Stomach (tissue), 9 donors: ENCODE results near the gene PIWIL4. TPM values are rescaled to one million over a fixed set of nuclear protein-coding genes. Genes with fewer than 3 reads are reported as not detected.

Experiments
- DNase-seq, 2 donors: peaks; one replicate each; pipeline versions ENCODE4 v3.0.0 to v3.0.0-alpha.2; 2013 to 2019
- H3K27ac ChIP-seq, 5 donors: fragments of 200-600 bp in 4 of 5; sonication (generic) in 4 of 5; one replicate each; pipeline ENCODE4 v1.5.1; 2013 to 2019; ENCODE audit warnings: mild to moderate bottlenecking in 1 of 5, moderate library complexity in 1 of 5
- H3K27me3 ChIP-seq, 3 donors: fragments of 200-600 bp; sonication (generic); one replicate each; pipeline ENCODE4 v1.5.1; 2017 to 2019; ENCODE audit warnings: mixed run types in 1 of 3
- H3K36me3 ChIP-seq, 4 donors: fragments of 200-600 bp; sonication (generic); 1 replicate in 3 of 4; 2 replicates in 1 of 4; pipeline ENCODE4 v1.5.1; 2016 to 2019
- H3K4me1 ChIP-seq, 4 donors: fragments of 200-600 bp; sonication (generic); one replicate each; pipeline ENCODE4 v1.5.1; 2016 to 2019
- H3K4me3 ChIP-seq, 4 donors: fragments of 200-600 bp; sonication (generic) in 3 of 4; one replicate each; pipeline ENCODE4 v1.5.1; 2016 to 2019; ENCODE audit warnings: mild to moderate bottlenecking in 1 of 4
- H3K9me3 ChIP-seq, 4 donors: fragments of 200-600 bp; sonication (generic); one replicate each; pipeline ENCODE4 v1.5.1; 2016 to 2019
- CTCF ChIP-seq, 7 experiments: fragments of 450-650 bp in 4 of 7; fragments of 200-600 bp in 3 of 7; sonication (generic) in 3 of 7; IDR thresholded peaks; one replicate each; pipeline ENCODE4 v1.5.1; 2016 to 2019; ENCODE audit warnings: antibody characterized with exemption in 7 of 7, control low read depth in 2 of 7, mild to moderate bottlenecking in 1 of 7
- EP300 ChIP-seq: sonication (generic); formaldehyde crosslinking; IDR thresholded peaks from one replicate; pipeline ENCODE4 v1.6.1; 2017; ENCODE audit warnings: antibody characterized with exemption
- POLR2A ChIP-seq, 4 donors: fragments of 450-650 bp; IDR thresholded peaks; one replicate each; pipeline ENCODE4 v1.6.1; 2016; ENCODE audit warnings: antibody characterized with exemption in 4 of 4, control low read depth in 2 of 4, mild to moderate bottlenecking in 1 of 4, moderate library complexity in 1 of 4
- POLR2AphosphoS5 ChIP-seq, 3 donors: sonication (generic); formaldehyde crosslinking; IDR thresholded peaks; one replicate each; pipeline ENCODE4 v1.6.1; 2016; ENCODE audit warnings: antibody characterized with exemption in 3 of 3
- WGBS, 5 donors: extraction: QIAGEN DNeasy Blood & Tissue Kit in 3 of 5; methylation state at CpG; one replicate each; pipeline versions ENCODE4 v1.1.5 to v1.1.7; 2013 to 2018; 5-methylcytosine and 5-hydroxymethylcytosine counted together
- intact Hi-C: fragments of 100-400 bp; cut with DNase I; formaldehyde crosslinking; loops from one replicate; pipeline ENCODE4 v1.15.1; 2023; ENCODE audit warnings: low total_unique reads
- polyA plus RNA-seq, 3 donors: library from polyadenylated mRNA; stranded (reverse); fragments of 200-250 nt; gene quantifications; one replicate each; pipeline ENCODE4 v1.2.3, GENCODE V29; 2013
- total RNA-seq, 5 donors: library from RNA; depleted of rRNA; stranded (reverse); fragments of >200 nt; gene quantifications; one replicate each; pipeline versions ENCODE4 v1.1.0 to v1.2.3, GENCODE V29; 2014 to 2016
- donor health status: healthy with polysubstance abuse.
- donor health status: Bipolar disorder and iron deficiency.
- donor health status: healthy.

PIWIL4 gene
- total and polyA plus RNA-seq, 8 donors = 1.3 to 19.4 (median 4.2) TPM; not detected in 1

GRCh38 chr11:94632356-94632755 is 65.2 kb downstream of the PIWIL4 start:
- Histone ChIP-seq H3K27ac (no peak overlapping the region), H3K27me3 (no peaks in the 10 kb centered on the region), H3K9me3 (peaks cover 0 to 5% (median 2%) of the 10 kb centered on the region in 4 donors), H3K36me3 (no peaks in the 10 kb centered on the region), H3K4me3 (no peak overlapping the region), H3K4me1 (no peaks in the 10 kb centered on the region)
- intact Hi-C loops = no loop called here
- TF ChIP-seq CTCF (IDR thresholded peaks at IDR 0.05) = no peak
- TF ChIP-seq POLR2A (IDR thresholded peaks at IDR 0.05) = no peak
- no peak for TF ChIP-seq EP300
- 67 to 77% (median 72%) methylated on average over 2 of the region's 2 CpGs for WGBS, 5 donors
- DNase-seq = no peak

DNA sequence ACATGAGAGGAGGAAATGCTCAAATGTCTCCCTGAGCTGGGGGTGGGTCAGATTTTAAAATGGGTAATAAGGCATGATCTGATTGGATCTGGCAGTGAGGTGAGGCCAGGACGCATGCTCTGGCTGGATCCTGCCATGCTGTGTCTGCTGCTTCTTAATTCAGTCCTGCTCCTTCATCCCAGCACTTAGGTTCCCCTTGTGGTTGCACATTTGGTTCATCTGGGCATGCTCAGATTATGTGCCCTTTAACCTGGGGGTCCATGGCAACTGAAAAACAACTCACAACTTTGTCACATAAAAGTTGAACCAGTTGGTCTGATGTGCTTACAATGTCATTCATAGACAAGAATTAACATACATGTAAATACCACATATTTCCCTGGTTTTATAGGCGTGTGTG is 67.9 kb downstream of the PIWIL4 start:
- Histone ChIP-seq H3K9me3 (no peaks in the 10 kb centered on the region), H3K4me3 (no peak overlapping the region), H3K27me3 (no peaks in the 10 kb centered on the region), H3K27ac (no peak overlapping the region), H3K4me1 (peaks cover 0 to 14% (median 6%) of the 10 kb centered on the region in 4 donors), H3K36me3 (no peaks in the 10 kb centered on the region)
- intact Hi-C loops = no loop called here
- DNase-seq = no peak
- TF ChIP-seq EP300 = no peak
- TF ChIP-seq CTCF (IDR thresholded peaks at IDR 0.05) = no peak
- TF ChIP-seq POLR2A (IDR thresholded peaks at IDR 0.05) = no peak
- no peak for TF ChIP-seq POLR2AphosphoS5 (IDR thresholded peaks at IDR 0.05)
- WGBS, 5 donors = 76 to 91% (median 82%) methylated on average over 2 of the region's 2 CpGs

GRCh38 chr11:94636388-94636949 is 69.3 kb downstream of the PIWIL4 start:
- Histone ChIP-seq H3K4me3 (no peak overlapping the region), H3K9me3 (no peaks in the 10 kb centered on the region), H3K36me3 (no peaks in the 10 kb centered on the region), H3K27me3 (no peaks in the 10 kb centered on the region), H3K27ac (no peak overlapping the region), H3K4me1 (peaks cover 0 to 14% (median 6%) of the 10 kb centered on the region in 4 donors)
- DNase-seq = no peak
- intact Hi-C loops = no loop called here
- WGBS, 5 donors = 69 to 87% (median 78%) methylated on average over 2 of the region's 2 CpGs
- no peak for TF ChIP-seq CTCF (IDR thresholded peaks at IDR 0.05)
- TF ChIP-seq POLR2AphosphoS5 (IDR thresholded peaks at IDR 0.05) = no peak
- no peak for TF ChIP-seq POLR2A (IDR thresholded peaks at IDR 0.05)
- TF ChIP-seq EP300 = no peak

GRCh38 chr11:94638301-94638901 is 71.2 kb downstream of the PIWIL4 start:
- intact Hi-C loops = no loop called here
- WGBS, 5 donors = 71 to 84% (median 77%) methylated on average over 4 of the region's 4 CpGs
- H3K4me3 ChIP-seq = no peak overlapping the region

More at GRCh38 chr11:94638301-94638901, 71.2 kb downstream of the PIWIL4 start:
- TF ChIP-seq POLR2AphosphoS5 (IDR thresholded peaks at IDR 0.05) = no peak
- no peak for TF ChIP-seq POLR2A (IDR thresholded peaks at IDR 0.05)
- no peak for TF ChIP-seq EP300
- no peak for TF ChIP-seq CTCF (IDR thresholded peaks at IDR 0.05)
- peak overlapping the region in 4 of 5 donors; percentile 1 to 62 (median 52) for H3K27ac ChIP-seq
- no peaks in the 10 kb centered on the region for H3K36me3 ChIP-seq
- peaks cover 0 to 14% (median 6%) of the 10 kb centered on the region in 4 donors for H3K4me1 ChIP-seq
- DNase-seq = no peak
- no peaks in the 10 kb centered on the region for H3K9me3 ChIP-seq
- no peaks in the 10 kb centered on the region for H3K27me3 ChIP-seq
